Keratinocyte (primary cell): ENCODE data around the gene IFT81. TPM values are rescaled to one million over a fixed set of nuclear protein-coding genes. Genes with fewer than 3 reads are reported as not detected.

Source experiments
- DNase-seq: peaks from one replicate; pipeline ENCODE4 v3.0.0-alpha.2; 2011; ENCODE audit warnings: low read depth, missing footprints, low spot score
- FAIRE-seq: peaks from 2 replicates; lab custom pipeline; 2011; peaks lifted over from hg19 to GRCh38; lab: Jason Lieb, UNC
- H2AFZ ChIP-seq: 2 replicates; pipeline ENCODE4 v1.6.0; 2012; ENCODE audit warnings: low read length, control low read depth, inconsistent platforms; ENCODE audit not compliant: control insufficient read depth
- H3K27ac ChIP-seq: 2 replicates; pipeline ENCODE4 v1.5.1; 2011; ENCODE audit warnings: low read length; ENCODE audit not compliant: control insufficient read depth, insufficient read depth
- H3K27me3 ChIP-seq: 3 replicates; pipeline ENCODE4 v1.6.0; 2011; ENCODE audit warnings: low read length; ENCODE audit not compliant: control insufficient read depth, insufficient read depth; ENCODE audit errors: extremely low read depth
- H3K36me3 ChIP-seq, 2 experiments: 2 replicates in 1 of 2; 3 replicates in 1 of 2; pipeline ENCODE4 v1.5.1; 2011; ENCODE audit warnings: low read length in 2 of 2, mild to moderate bottlenecking in 1 of 2; ENCODE audit not compliant: control insufficient read depth in 2 of 2, insufficient read depth in 2 of 2; ENCODE audit errors: extremely low read depth in 1 of 2
- H3K4me1 ChIP-seq: 3 replicates; pipeline ENCODE4 v1.5.1; 2011; ENCODE audit warnings: low read length; ENCODE audit not compliant: control insufficient read depth, insufficient read depth; ENCODE audit errors: extremely low read depth
- H3K4me2 ChIP-seq: 3 replicates; pipeline ENCODE4 v1.6.0; 2011; ENCODE audit warnings: low read depth, low read length; ENCODE audit not compliant: control insufficient read depth, insufficient read depth; ENCODE audit errors: extremely low read depth
- H3K4me3 ChIP-seq, 3 experiments: fragments of 200-600 bp in 1 of 3; sonication (generic) in 1 of 3; 2 replicates in 2 of 3; 3 replicates in 1 of 3; pipeline ENCODE4 v1.5.1; 2011 to 2016; ENCODE audit warnings: low read length in 3 of 3, mild to moderate bottlenecking in 3 of 3, control low read depth in 2 of 3, inconsistent platforms in 1 of 3, low read depth in 1 of 3, mixed read lengths in 1 of 3, mixed run types in 1 of 3, moderate library complexity in 1 of 3; ENCODE audit not compliant: control insufficient read depth in 2 of 3, insufficient read depth in 2 of 3; ENCODE audit errors: extremely low read depth in 1 of 3
- H3K79me2 ChIP-seq: 2 replicates; pipeline ENCODE4 v1.6.0; 2012; ENCODE audit warnings: low read length; ENCODE audit not compliant: control insufficient read depth, insufficient read depth
- H3K9ac ChIP-seq: 3 replicates; pipeline ENCODE4 v1.6.0; 2011; ENCODE audit warnings: low read length; ENCODE audit not compliant: control insufficient read depth, insufficient read depth; ENCODE audit errors: extremely low read depth
- H3K9me1 ChIP-seq: 3 replicates; pipeline ENCODE4 v1.6.0; 2011; ENCODE audit warnings: low read length; ENCODE audit not compliant: control insufficient read depth, insufficient read depth; ENCODE audit errors: extremely low read depth
- H3K9me3 ChIP-seq: 2 replicates; pipeline ENCODE4 v1.5.1; 2012; ENCODE audit warnings: low read depth, low read length; ENCODE audit not compliant: control insufficient read depth
- H4K20me1 ChIP-seq: 3 replicates; pipeline ENCODE4 v1.6.0; 2011; ENCODE audit warnings: low read length; ENCODE audit not compliant: control insufficient read depth, insufficient read depth; ENCODE audit errors: extremely low read depth
- EZH2 ChIP-seq: IDR thresholded peaks from one replicate; pipeline ENCODE4 v1.6.1; 2012; ENCODE audit warnings: inconsistent platforms, mild to moderate bottlenecking, low read length, moderate library complexity
- dilution Hi-C: fragments of 300-500 bp; cut with MboI; formaldehyde crosslinking; loops from one replicate; pipeline ENCODE4 v1.7.0; 2020; ENCODE audit warnings: low sequenced_read_pairs; ENCODE audit not compliant: extremely low pct_ligation_motif_present
- polyA plus RNA-seq, 5 experiments: library from polyadenylated mRNA; depleted of rRNA in 3 of 5; stranded (reverse) in 3 of 5; stranded (forward) in 1 of 5; unstranded in 1 of 5; fragments of >200 nt; gene quantifications; 1 replicate in 1 of 5; 2 replicates in 3 of 5; 3 replicates in 1 of 5; pipeline versions ENCODE4 v1.2.1 to v1.2.3, GENCODE V29; 2011 to 2012; ENCODE audit warnings: missing spikeins in 2 of 5, low read depth in 1 of 5, low replicate concordance in 1 of 5
- TF ChIP-seq, protein P1 (sequence below), 3 experiments: IDR thresholded peaks in 1 of 3; conservative IDR thresholded peaks in 1 of 3; optimal IDR thresholded peaks in 1 of 3; 2 replicates in 2 of 3; 3 replicates in 1 of 3; pipeline versions ENCODE3 to v1.5.1; 2011; ENCODE audit warnings: low read length in 3 of 3, mild to moderate bottlenecking in 3 of 3, moderate library complexity in 2 of 3, control low read depth in 1 of 3, inconsistent platforms in 1 of 3; ENCODE audit not compliant: insufficient read depth in 2 of 3; ENCODE audit errors: extremely low read depth in 1 of 3

IFT81 gene
- polyA plus RNA-seq, 1 donor (not counting 4 experiments of a cell fraction or from before 2014, with no cell fraction given), result 8.9 TPM

DNA sequence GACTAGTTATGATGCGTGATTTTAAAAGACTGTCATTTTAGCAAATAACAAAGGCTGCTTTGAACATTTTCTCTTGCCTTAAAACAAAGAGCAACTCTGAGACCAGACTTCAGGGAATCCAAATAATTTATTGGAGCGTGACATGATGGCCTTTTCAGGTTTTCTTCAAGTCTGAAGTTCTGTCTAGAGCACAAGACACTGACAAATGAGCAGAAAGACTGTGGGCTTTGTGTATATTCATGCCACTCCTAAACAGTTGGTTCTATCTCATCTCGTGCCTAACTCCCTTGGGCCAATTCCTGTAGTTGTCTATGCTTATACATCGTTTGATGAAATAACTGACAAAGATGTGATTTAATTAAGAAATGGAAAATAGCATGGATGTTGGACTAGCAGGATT, 47.5 kb downstream of the IFT81 start:
- no peak overlapping the region for H3K9ac ChIP-seq
- H3K9me3 ChIP-seq, result no peaks in the 10 kb centered on the region
- H3K79me2 ChIP-seq, result no peaks in the 10 kb centered on the region
- H3K4me1 ChIP-seq, result no peaks in the 10 kb centered on the region
- dilution Hi-C loops, result no loop called here
- no peak overlapping the region for H3K27ac ChIP-seq
- DNase-seq (no peak), FAIRE-seq (no peak)
- no peak overlapping the region for H2AFZ ChIP-seq
- H4K20me1 ChIP-seq, result no peaks in the 10 kb centered on the region
- no peaks in the 10 kb centered on the region for H3K27me3 ChIP-seq
- no peak overlapping the region for H3K4me3 ChIP-seq
- TF ChIP-seq, protein P1, sequence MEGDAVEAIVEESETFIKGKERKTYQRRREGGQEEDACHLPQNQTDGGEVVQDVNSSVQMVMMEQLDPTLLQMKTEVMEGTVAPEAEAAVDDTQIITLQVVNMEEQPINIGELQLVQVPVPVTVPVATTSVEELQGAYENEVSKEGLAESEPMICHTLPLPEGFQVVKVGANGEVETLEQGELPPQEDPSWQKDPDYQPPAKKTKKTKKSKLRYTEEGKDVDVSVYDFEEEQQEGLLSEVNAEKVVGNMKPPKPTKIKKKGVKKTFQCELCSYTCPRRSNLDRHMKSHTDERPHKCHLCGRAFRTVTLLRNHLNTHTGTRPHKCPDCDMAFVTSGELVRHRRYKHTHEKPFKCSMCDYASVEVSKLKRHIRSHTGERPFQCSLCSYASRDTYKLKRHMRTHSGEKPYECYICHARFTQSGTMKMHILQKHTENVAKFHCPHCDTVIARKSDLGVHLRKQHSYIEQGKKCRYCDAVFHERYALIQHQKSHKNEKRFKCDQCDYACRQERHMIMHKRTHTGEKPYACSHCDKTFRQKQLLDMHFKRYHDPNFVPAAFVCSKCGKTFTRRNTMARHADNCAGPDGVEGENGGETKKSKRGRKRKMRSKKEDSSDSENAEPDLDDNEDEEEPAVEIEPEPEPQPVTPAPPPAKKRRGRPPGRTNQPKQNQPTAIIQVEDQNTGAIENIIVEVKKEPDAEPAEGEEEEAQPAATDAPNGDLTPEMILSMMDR (optimal IDR thresholded peaks at IDR 0.05 in 1 of 3, IDR thresholded peaks at IDR 0.05 in 1 of 3, conservative IDR thresholded peaks at IDR 0.05 in 1 of 3; ENCODE audit: extremely low read depth in 1 of 3, insufficient read depth in 2 of 3, low read length in 3 of 3), result no peak
- TF ChIP-seq EZH2, result no peak
- no peak overlapping the region for H3K4me2 ChIP-seq
- peaks cover 0 to 4% of the 10 kb centered on the region in 2 experiments for H3K36me3 ChIP-seq
- H3K9me1 ChIP-seq, result no peaks in the 10 kb centered on the region

DNA sequence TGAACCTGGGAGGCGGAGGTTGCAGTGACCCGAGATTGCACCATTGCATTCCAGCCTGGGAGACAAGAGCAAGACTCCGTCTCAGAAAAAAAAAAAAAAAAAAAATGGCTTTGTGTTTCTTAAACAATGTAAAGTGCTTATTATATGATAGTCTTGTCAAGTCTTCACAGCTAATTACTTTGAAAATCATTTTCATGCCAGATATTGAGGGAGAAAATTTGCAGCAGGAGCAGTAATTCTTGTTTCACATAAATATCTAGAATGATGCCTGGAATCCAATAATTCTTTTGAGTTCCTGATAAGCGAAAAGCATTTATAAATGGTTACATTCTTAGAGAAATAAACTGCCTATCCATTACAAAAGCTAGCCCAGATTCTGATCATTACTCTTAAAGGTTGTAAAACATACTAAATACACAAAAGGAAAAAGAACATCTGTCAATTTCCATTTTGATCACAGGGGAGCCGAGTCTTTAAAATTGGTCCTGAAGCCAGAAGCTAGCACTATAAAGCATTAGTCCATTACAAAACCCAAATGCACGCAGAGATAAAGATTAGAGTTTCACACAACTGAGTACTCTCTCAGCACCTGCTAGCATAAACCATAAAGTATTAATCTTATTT, 50.3 kb downstream of the IFT81 start:
- no peak overlapping the region for H3K4me2 ChIP-seq
- no peaks in the 10 kb centered on the region for H3K9me1 ChIP-seq
- H3K27me3 ChIP-seq, result no peaks in the 10 kb centered on the region
- H3K27ac ChIP-seq, result no peak overlapping the region
- peaks cover 3% of the 10 kb centered on the region for H3K4me1 ChIP-seq
- no peaks in the 10 kb centered on the region for H3K79me2 ChIP-seq
- no peak overlapping the region for H3K4me3 ChIP-seq
- no peaks in the 10 kb centered on the region for H3K9me3 ChIP-seq
- H2AFZ ChIP-seq, result no peak overlapping the region
- dilution Hi-C loops, result no loop called here
- H3K36me3 ChIP-seq, result peaks cover 0 to 4% of the 10 kb centered on the region in 2 experiments
- FAIRE-seq (no peak), DNase-seq (no peak)
- no peak for TF ChIP-seq EZH2
- no peak overlapping the region for H3K9ac ChIP-seq
- no peaks in the 10 kb centered on the region for H4K20me1 ChIP-seq

DNA sequence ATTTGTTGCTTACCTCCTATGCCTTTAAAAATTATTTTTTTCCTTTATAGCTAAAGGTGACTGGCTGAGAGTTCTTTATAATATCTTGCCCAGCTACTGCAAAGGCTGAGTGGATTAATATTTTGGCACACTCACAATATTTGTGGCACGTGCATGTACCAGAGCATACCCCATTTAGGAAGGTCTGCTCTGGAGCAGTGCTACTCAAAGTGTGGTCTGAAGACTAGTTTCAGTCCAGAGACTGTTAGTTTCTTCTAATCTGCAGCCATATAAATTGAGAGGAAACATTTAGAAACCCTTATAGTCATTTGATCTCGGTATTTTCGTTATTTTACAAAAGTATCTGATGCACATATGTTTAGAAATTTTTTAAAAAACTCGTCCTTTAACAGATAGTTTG, 51.0 kb downstream of the IFT81 start:
- H3K4me3 ChIP-seq, result no peak overlapping the region
- no peak overlapping the region for H2AFZ ChIP-seq
- no peaks in the 10 kb centered on the region for H3K79me2 ChIP-seq
- dilution Hi-C loops, result no loop called here
- no peak overlapping the region for H3K4me2 ChIP-seq
- H3K9me3 ChIP-seq, result no peaks in the 10 kb centered on the region
- FAIRE-seq, result no peak
- H3K9me1 ChIP-seq, result no peaks in the 10 kb centered on the region
- TF ChIP-seq EZH2, result no peak
- TF ChIP-seq, protein P1 (optimal IDR thresholded peaks at IDR 0.05 in 1 of 3, IDR thresholded peaks at IDR 0.05 in 1 of 3, conservative IDR thresholded peaks at IDR 0.05 in 1 of 3; ENCODE audit: extremely low read depth in 1 of 3, insufficient read depth in 2 of 3, low read length in 3 of 3), result no peak
- peaks cover 0 to 3% of the 10 kb centered on the region in 2 experiments for H3K36me3 ChIP-seq
- no peaks in the 10 kb centered on the region for H3K27me3 ChIP-seq
- no peak overlapping the region for H3K9ac ChIP-seq
- peaks cover 3% of the 10 kb centered on the region for H3K4me1 ChIP-seq
- no peak overlapping the region for H3K27ac ChIP-seq
- no peak for DNase-seq
- H4K20me1 ChIP-seq, result no peaks in the 10 kb centered on the region
